Fibroblast of skin of left biceps (primary cell): ENCODE measurements around the gene ASB7.

Experiments used
- DNase-seq, 2 experiments: peaks; one replicate each; pipeline ENCODE4 v3.0.0-alpha.2; 2013; ENCODE audit warnings: low read depth in 2 of 2

Gene ASB7

DNA sequence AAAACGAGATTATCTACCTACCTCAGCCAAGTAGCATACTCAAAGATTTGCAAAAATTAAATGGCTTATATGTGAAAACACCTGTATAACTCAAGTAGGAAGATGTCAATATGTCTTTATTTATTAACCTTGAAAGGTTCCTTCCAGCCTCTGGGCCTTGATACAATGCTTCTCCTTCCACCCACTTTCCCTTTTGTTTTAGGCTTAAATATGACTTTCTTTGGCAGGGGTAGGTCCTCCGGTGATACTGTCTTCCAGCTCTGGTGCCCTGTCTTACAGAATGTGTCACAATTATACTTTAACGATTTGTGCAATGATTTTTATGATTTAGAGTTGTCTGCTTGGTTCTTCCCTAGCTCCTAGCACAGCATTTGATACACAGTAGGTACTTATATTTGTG is 4.5 kb upstream of the ASB7 start:
- no peak for DNase-seq

- no peak for DNase-seq
Observed at GRCh38 chr15:100598655-100599054, 3.7 kb upstream of the ASB7 start.

DNA sequence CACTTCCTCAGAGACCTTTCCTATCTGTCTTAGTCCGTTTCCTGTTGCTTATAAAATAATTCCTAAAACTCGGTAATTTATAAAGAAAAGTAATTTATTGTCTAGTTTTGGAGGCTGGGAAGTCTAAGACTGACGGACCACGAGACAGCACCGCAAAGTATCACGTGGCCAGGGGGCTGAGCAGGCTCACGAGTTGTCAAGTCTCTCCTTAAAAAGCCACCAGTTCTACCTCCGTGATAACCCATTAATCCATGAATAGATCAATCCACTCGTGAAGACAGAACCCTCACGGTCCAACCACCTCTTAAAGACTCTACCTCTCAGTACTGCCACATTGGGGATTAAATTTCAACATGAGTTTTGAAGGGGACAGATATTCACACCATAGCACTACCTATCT is 1.2 kb upstream of the ASB7 start:
- no peak for DNase-seq

DNA sequence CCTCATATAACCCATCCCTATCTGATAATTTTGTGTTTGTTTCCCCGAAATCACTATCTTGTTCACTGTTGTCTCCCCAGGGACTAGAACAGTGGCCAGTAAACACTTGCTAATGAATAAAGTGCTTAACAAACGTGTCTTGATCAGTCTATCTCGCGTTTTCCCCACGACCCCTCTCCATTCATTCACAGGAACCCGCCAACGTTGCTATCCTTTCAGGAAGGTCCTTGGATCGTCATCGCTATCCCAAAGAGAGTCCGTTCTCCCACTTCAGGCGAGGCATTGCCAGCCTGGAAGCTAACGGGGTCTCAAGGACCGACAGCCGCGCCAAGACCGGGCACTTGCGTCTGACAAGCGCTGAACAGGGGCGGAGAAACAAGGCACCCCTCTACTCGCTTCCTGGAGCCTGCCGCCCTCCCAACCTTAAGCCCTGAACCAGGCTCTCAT is 749 bp upstream of the ASB7 start:
- no peak for DNase-seq

- no peak for DNase-seq
Observed at GRCh38 chr15:100602823-100603393, 519 bp downstream of the ASB7 start.

GRCh38 chr15:100612539-100612938 is 10.2 kb downstream of the ASB7 start:
- DNase-seq, result no peak

DNA sequence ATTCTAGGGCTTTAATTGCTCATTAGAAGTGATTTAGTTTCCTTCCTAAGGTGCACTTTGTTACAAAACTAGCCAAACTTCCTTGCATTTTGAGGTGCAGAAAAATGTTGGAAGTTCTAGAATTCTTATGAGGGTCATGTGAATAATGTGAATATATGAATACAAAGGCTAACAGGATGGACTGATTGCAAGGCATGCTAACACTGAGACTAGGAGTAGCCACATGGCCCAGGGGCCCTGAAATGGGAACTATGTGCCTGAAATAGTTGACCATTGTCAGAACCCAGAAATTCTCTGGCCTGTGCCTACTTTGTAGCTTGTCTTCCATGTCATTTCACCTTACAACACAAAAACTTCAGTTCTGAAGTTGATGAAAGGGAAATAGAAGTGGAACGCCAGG is 10.8 kb downstream of the ASB7 start:
- no peak for DNase-seq

- DNase-seq, result no peak
Observed at GRCh38 chr15:100614336-100614735, 11.9 kb downstream of the ASB7 start.

GRCh38 chr15:100614918-100615317 is 12.5 kb downstream of the ASB7 start:
- DNase-seq, result no peak

DNA sequence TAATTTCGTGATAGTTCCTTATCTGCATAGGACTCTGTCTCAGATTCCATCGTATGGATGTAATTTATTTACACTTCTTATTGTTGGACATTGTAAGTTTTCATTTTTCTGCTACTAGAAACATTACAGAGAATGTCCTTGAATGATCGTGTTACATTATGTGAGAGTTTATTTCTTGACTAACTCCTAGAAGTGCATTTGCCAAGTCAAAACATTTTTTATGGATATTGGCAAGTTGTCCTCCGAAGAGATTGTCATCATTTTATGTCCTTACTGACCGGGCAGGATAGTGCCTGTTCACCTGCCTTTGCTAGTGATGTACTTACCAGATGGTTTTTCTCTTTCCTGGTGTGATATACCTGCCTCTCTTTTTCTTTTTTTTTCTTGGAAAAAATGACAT is 13.4 kb downstream of the ASB7 start:
- DNase-seq, result no peak

DNA sequence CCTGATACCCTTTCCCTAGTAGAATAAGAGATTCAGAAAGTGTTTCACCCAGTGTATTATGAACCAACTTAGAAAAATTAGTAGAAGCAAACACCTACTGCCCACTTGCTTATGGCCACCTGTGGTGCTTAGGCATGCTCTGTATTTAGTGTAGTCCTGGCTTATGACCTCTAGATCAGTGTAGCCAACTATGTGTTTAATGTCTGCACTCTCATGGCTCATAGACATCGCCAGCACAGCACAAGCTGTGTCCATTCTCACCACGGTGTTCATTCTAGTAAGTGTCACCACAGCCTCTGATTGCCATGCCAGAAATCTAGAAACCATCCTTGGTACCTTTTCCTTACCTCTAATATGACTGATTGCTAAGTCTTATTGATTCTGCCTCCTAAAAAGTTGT is 14.3 kb downstream of the ASB7 start:
- no peak for DNase-seq

DNA sequence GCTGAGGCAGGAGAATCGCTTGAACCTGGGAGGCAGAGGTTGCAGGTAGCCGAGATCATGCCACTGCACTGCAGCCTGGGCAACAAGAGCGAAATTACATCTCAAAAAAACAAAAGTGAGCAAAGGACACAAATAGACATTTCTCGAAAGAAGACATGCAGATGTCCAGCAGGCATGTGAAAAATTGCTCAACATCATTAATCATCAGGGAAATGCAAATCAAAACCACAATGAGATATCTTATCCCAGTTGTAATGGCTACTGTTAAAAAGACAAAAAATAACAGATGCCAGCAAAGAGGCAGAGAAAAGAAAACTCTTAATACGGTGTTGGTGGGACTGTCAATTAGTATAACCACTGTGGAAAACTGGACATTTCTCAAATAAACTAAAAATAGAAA is 20.9 kb downstream of the ASB7 start:
- DNase-seq, result peak in 1 of 2 experiments; percentile 8

GRCh38 chr15:100627789-100628395 is 25.5 kb downstream of the ASB7 start:
- peak; percentile 33 to 34 for DNase-seq

- peak; percentile 54 to 57 for DNase-seq
Observed at GRCh38 chr15:100628746-100629145, 26.4 kb downstream of the ASB7 start.

DNA sequence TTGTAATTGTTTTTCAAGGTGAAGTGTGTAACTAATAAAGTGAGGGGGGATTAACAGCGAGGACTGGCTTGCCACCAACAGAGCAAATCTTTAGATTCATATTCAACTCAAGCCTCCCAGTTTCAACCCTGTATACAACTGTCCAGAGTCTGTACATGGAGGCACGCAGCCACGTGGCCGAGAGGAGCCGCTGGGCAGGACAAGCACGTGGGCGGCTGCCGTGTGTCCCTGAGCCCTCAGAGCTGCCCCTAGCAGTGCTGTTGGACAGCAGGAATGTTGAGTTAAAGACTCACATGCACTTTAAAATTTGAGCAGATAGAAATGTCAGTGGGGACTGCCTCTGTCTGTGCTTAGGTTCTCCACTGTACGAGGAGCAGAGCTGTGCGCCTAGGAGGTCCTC is 29.4 kb downstream of the ASB7 start:
- no peak for DNase-seq

GRCh38 chr15:100633763-100634075 is 31.3 kb downstream of the ASB7 start:
- DNase-seq, result no peak

GRCh38 chr15:100635406-100636071 is 33.1 kb downstream of the ASB7 start:
- DNase-seq, result no peak

GRCh38 chr15:100638177-100638730 is 35.9 kb downstream of the ASB7 start:
- DNase-seq, result no peak

GRCh38 chr15:100642213-100642949 is 40.0 kb downstream of the ASB7 start:
- no peak for DNase-seq

- DNase-seq, result no peak
Observed at GRCh38 chr15:100642950-100643338, 40.6 kb downstream of the ASB7 start.

- no peak for DNase-seq
Observed at GRCh38 chr15:100645671-100646070, 43.3 kb downstream of the ASB7 start.

- DNase-seq, result no peak
Observed at GRCh38 chr15:100648951-100649350, 46.6 kb downstream of the ASB7 start.

- no peak for DNase-seq
Observed at GRCh38 chr15:100650685-100651084, 48.3 kb downstream of the ASB7 start.
